ENCODE measurements around the gene BCL2A1.

BCL2A1 gene

GRCh38 chr15:79994615-79995014 is 23.6 kb upstream of the BCL2A1 start:
- Histone ChIP-seq H3K4me1 (ENCODE audit: insufficient read depth, poor library complexity, severe bottlenecking) (no peaks in the 10 kb centered on the region), H3K27ac (ENCODE audit: poor library complexity, severe bottlenecking) (no peak overlapping the region), H3K27me3 (ENCODE audit: insufficient read depth, poor library complexity, severe bottlenecking) (no peaks in the 10 kb centered on the region), H3K36me3 (ENCODE audit: low read depth) (no peaks in the 10 kb centered on the region), H3K9me3 (ENCODE audit: severe bottlenecking) (no peaks in the 10 kb centered on the region), H3K4me3 (ENCODE audit: severe bottlenecking) (no peak overlapping the region)
- DNase-seq (ENCODE audit: low spot score) (no peak), ATAC-seq (ENCODE audit: low read depth) (peak; percentile 67)
- TF ChIP-seq, protein P1, sequence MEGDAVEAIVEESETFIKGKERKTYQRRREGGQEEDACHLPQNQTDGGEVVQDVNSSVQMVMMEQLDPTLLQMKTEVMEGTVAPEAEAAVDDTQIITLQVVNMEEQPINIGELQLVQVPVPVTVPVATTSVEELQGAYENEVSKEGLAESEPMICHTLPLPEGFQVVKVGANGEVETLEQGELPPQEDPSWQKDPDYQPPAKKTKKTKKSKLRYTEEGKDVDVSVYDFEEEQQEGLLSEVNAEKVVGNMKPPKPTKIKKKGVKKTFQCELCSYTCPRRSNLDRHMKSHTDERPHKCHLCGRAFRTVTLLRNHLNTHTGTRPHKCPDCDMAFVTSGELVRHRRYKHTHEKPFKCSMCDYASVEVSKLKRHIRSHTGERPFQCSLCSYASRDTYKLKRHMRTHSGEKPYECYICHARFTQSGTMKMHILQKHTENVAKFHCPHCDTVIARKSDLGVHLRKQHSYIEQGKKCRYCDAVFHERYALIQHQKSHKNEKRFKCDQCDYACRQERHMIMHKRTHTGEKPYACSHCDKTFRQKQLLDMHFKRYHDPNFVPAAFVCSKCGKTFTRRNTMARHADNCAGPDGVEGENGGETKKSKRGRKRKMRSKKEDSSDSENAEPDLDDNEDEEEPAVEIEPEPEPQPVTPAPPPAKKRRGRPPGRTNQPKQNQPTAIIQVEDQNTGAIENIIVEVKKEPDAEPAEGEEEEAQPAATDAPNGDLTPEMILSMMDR (IDR thresholded peaks at IDR 0.05; ENCODE audit: poor library complexity, severe bottlenecking), result no peak

DNA sequence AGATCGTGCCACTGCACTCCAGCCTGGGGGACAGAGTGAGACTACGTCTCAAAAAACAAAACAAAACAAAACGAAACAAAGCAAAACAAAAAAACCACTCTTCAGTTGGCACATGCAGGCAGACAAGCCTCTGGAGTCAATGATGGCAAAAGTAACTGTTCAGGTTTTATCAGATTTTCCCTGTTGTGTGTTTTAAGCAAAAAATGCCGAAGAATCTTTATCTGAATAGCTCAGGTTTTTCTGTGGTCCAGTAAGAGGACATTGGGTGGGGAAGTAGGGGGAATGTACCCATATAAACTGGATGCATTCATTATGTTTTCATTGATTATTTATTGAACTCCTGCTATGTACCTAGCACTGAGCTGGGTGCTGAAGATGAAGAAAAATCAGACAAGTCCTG is 20.8 kb upstream of the BCL2A1 start:
- H3K27me3 ChIP-seq (ENCODE audit: insufficient read depth, poor library complexity, severe bottlenecking), result no peaks in the 10 kb centered on the region
- TF ChIP-seq, protein P1 (IDR thresholded peaks at IDR 0.05; ENCODE audit: poor library complexity, severe bottlenecking), result no peak
- no peak overlapping the region for H3K27ac ChIP-seq (ENCODE audit: poor library complexity, severe bottlenecking)
- DNase-seq (ENCODE audit: low spot score), result no peak
- H3K36me3 ChIP-seq (ENCODE audit: low read depth), result no peaks in the 10 kb centered on the region
- no peaks in the 10 kb centered on the region for H3K9me3 ChIP-seq (ENCODE audit: severe bottlenecking)
- ATAC-seq (ENCODE audit: low read depth), result no peak
- no peak overlapping the region for H3K4me3 ChIP-seq (ENCODE audit: severe bottlenecking)
- H3K4me1 ChIP-seq (ENCODE audit: insufficient read depth, poor library complexity, severe bottlenecking), result no peaks in the 10 kb centered on the region

- Histone ChIP-seq H3K27ac (ENCODE audit: poor library complexity, severe bottlenecking) (no peak overlapping the region), H3K9me3 (ENCODE audit: severe bottlenecking) (no peaks in the 10 kb centered on the region), H3K27me3 (ENCODE audit: insufficient read depth, poor library complexity, severe bottlenecking) (no peaks in the 10 kb centered on the region), H3K4me3 (ENCODE audit: severe bottlenecking) (no peak overlapping the region), H3K36me3 (ENCODE audit: low read depth) (no peaks in the 10 kb centered on the region), H3K4me1 (ENCODE audit: insufficient read depth, poor library complexity, severe bottlenecking) (no peaks in the 10 kb centered on the region)
- DNase-seq (ENCODE audit: low spot score) (no peak), ATAC-seq (ENCODE audit: low read depth) (no peak)
- TF ChIP-seq, protein P1 (IDR thresholded peaks at IDR 0.05; ENCODE audit: poor library complexity, severe bottlenecking), result no peak
Measured at GRCh38 chr15:79990997-79991334, 20.0 kb upstream of the BCL2A1 start.

GRCh38 chr15:79990280-79990996 is 19.4 kb upstream of the BCL2A1 start:
- no peak for ATAC-seq (ENCODE audit: low read depth)
- H3K4me3 ChIP-seq (ENCODE audit: severe bottlenecking), result no peak overlapping the region
- H3K27me3 ChIP-seq (ENCODE audit: insufficient read depth, poor library complexity, severe bottlenecking), result no peaks in the 10 kb centered on the region
- no peaks in the 10 kb centered on the region for H3K36me3 ChIP-seq (ENCODE audit: low read depth)
- TF ChIP-seq, protein P1 (IDR thresholded peaks at IDR 0.05; ENCODE audit: poor library complexity, severe bottlenecking), result no peak
- H3K4me1 ChIP-seq (ENCODE audit: insufficient read depth, poor library complexity, severe bottlenecking), result no peaks in the 10 kb centered on the region
- no peaks in the 10 kb centered on the region for H3K9me3 ChIP-seq (ENCODE audit: severe bottlenecking)
- DNase-seq (ENCODE audit: low spot score), result no peak
- H3K27ac ChIP-seq (ENCODE audit: poor library complexity, severe bottlenecking), result no peak overlapping the region

DNA sequence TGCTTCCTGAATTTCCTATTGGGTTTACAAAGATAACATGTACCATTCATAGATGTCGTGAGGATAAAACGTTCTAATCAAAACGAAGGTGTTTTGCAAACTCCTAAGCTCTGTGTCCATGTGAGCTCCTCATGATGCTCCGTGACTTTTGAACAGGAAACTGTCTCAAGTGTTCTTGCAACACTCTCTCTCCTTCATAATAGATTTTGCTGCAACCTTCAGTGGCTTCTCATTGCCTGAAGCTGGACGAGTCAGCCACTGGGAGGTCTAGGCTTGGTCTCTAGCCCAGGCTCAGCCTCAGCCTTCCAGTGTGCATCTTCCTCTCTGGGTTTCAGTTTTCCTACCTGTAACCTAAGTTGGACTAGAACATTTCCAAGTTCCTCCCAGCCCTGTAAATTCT is 18.7 kb upstream of the BCL2A1 start:
- DNase-seq (ENCODE audit: low spot score) (no peak), ATAC-seq (ENCODE audit: low read depth) (peak; percentile 46; the same call in 2 of the 3 replicates)
- H3K4me1 ChIP-seq (ENCODE audit: insufficient read depth, poor library complexity, severe bottlenecking), result no peaks in the 10 kb centered on the region
- TF ChIP-seq, protein P1 (IDR thresholded peaks at IDR 0.05; ENCODE audit: poor library complexity, severe bottlenecking), result no peak
- no peaks in the 10 kb centered on the region for H3K9me3 ChIP-seq (ENCODE audit: severe bottlenecking)
- H3K36me3 ChIP-seq (ENCODE audit: low read depth), result no peaks in the 10 kb centered on the region
- no peak overlapping the region for H3K27ac ChIP-seq (ENCODE audit: poor library complexity, severe bottlenecking)
- H3K27me3 ChIP-seq (ENCODE audit: insufficient read depth, poor library complexity, severe bottlenecking), result no peaks in the 10 kb centered on the region
- H3K4me3 ChIP-seq (ENCODE audit: severe bottlenecking), result no peak overlapping the region
